Neural cell (in vitro differentiated cells): Measurements from ENCODE around the gene USH1C. TPM values are rescaled to one million over a fixed set of nuclear protein-coding genes. Genes with fewer than 3 reads are reported as not detected.

Experiments used
- H2AFZ ChIP-seq: fragments of 200-600, 300-800 bp; sonication (generic), shearing (Covaris generic); 2 replicates; pipeline ENCODE4 v1.6.0; 2014; ENCODE audit warnings: low read depth, mild to moderate bottlenecking, antibody characterized with exemption, low read length, moderate library complexity
- H3F3A ChIP-seq: fragments of 200-600 bp; shearing (Covaris generic); 2 replicates; pipeline ENCODE4 v1.6.1; 2016; ENCODE audit warnings: mild to moderate bottlenecking, moderate library complexity, mixed read lengths, antibody characterized with exemption, low read length; ENCODE audit not compliant: insufficient read depth, poor library complexity, severe bottlenecking
- H3K27ac ChIP-seq: fragments of 200-600, 300-800 bp; sonication (generic), shearing (Covaris generic); 2 replicates; pipeline ENCODE4 v1.5.1; 2014; ENCODE audit warnings: mild to moderate bottlenecking, low read length, moderate library complexity
- H3K27me3 ChIP-seq: fragments of 300-800, 200-600 bp; sonication (generic), shearing (Covaris generic); 2 replicates; pipeline ENCODE4 v1.6.0; 2014; ENCODE audit warnings: mild to moderate bottlenecking, low read depth, low read length, moderate library complexity; ENCODE audit not compliant: insufficient read depth
- H3K36me3 ChIP-seq: fragments of 300-800, 200-600 bp; sonication (generic), shearing (Covaris generic); 2 replicates; pipeline ENCODE4 v1.5.1; 2014; ENCODE audit warnings: mild to moderate bottlenecking, antibody characterized with exemption, low read length, moderate library complexity; ENCODE audit not compliant: insufficient read depth
- H3K4me2 ChIP-seq: fragments of 300-800, 200-600 bp; sonication (generic), shearing (Covaris generic); 2 replicates; pipeline ENCODE4 v1.6.0; 2014; ENCODE audit warnings: mild to moderate bottlenecking, low read length
- H3K4me3 ChIP-seq: fragments of 300-800, 200-600 bp; sonication (generic), shearing (Covaris generic); 2 replicates; pipeline ENCODE4 v1.5.1; 2014; ENCODE audit warnings: mild to moderate bottlenecking, low read length, moderate library complexity
- H3K79me2 ChIP-seq: fragments of 200-600 bp; shearing (Covaris generic); replicated peaks from 2 replicates; pipeline ENCODE4 v1.6.0; 2014; ENCODE audit warnings: mild to moderate bottlenecking, low read length, moderate library complexity; ENCODE audit not compliant: insufficient read depth
- H3K9ac ChIP-seq: fragments of 300-800, 200-600 bp; sonication (generic), shearing (Covaris generic); 2 replicates; pipeline ENCODE4 v1.6.1; 2016; ENCODE audit warnings: mild to moderate bottlenecking, low read length, mixed read lengths
- H3K9me2 ChIP-seq: fragments of 200-600 bp; shearing (Covaris generic); 2 replicates; pipeline ENCODE4 v1.6.1; 2016; ENCODE audit warnings: mild to moderate bottlenecking, low read length, mixed read lengths; ENCODE audit not compliant: insufficient read depth
- H3K9me3 ChIP-seq: fragments of 200-600, 300-800 bp; sonication (generic), shearing (Covaris generic); 2 replicates; pipeline ENCODE4 v1.6.1; 2016; ENCODE audit warnings: mild to moderate bottlenecking, mixed run types, low read length, moderate library complexity, mixed read lengths
- H4K20me1 ChIP-seq: fragments of 200-600 bp; shearing (Covaris generic); 2 replicates; pipeline ENCODE4 v1.6.1; 2016; ENCODE audit warnings: mild to moderate bottlenecking, mixed run types; ENCODE audit not compliant: insufficient read depth
- CTCF ChIP-seq: fragments of 450-650 bp; IDR thresholded peaks from 2 replicates; pipeline ENCODE4 v1.5.1; 2014; ENCODE audit warnings: antibody characterized with exemption, mild to moderate bottlenecking, moderate library complexity; ENCODE audit not compliant: poor library complexity, severe bottlenecking
- EP300 ChIP-seq: fragments of 450-650 bp; conservative IDR thresholded peaks from 2 replicates; pipeline ENCODE4 v1.6.1; 2014; ENCODE audit warnings: antibody characterized with exemption, mild to moderate bottlenecking, moderate library complexity; ENCODE audit not compliant: poor library complexity, severe bottlenecking
- EZH2 ChIP-seq: fragments of 200-600, 300-800 bp; shearing (Covaris generic), sonication (generic); IDR thresholded peaks from 2 replicates; pipeline ENCODE4 v1.6.1; 2014; ENCODE audit warnings: antibody characterized with exemption, low read length, borderline replicate concordance, mild to moderate bottlenecking; ENCODE audit not compliant: insufficient read depth, poor library complexity, severe bottlenecking
- MXI1 ChIP-seq: fragments of 450-650 bp; conservative IDR thresholded peaks from 2 replicates; pipeline ENCODE4 v1.6.1; 2014; ENCODE audit warnings: antibody characterized with exemption, mild to moderate bottlenecking; ENCODE audit not compliant: poor library complexity, severe bottlenecking
- POLR2AphosphoS5 ChIP-seq: IDR thresholded peaks from 2 replicates; pipeline ENCODE4 v1.6.1; 2012
- RAD21 ChIP-seq: fragments of 450-650 bp; conservative IDR thresholded peaks from 2 replicates; pipeline ENCODE4 v1.6.1; 2014; ENCODE audit warnings: antibody characterized with exemption, mild to moderate bottlenecking, moderate library complexity
- REST ChIP-seq: IDR thresholded peaks from 2 replicates; pipeline ENCODE4 v1.6.1; 2012; ENCODE audit warnings: borderline replicate concordance
- SMC3 ChIP-seq: fragments of 450-650 bp; conservative IDR thresholded peaks from 2 replicates; pipeline ENCODE4 v1.6.1; 2014; ENCODE audit warnings: antibody characterized with exemption, mild to moderate bottlenecking, moderate library complexity; ENCODE audit not compliant: poor library complexity
- TAF1 ChIP-seq: IDR thresholded peaks from 2 replicates; pipeline ENCODE4 v1.6.1; 2012; ENCODE audit warnings: low read depth
- polyA plus RNA-seq: library from polyadenylated mRNA; depleted of rRNA; stranded (reverse); fragments of >200 nt; gene quantifications from 2 replicates; pipeline ENCODE4 v1.2.3, GENCODE V29; 2014

USH1C gene
- polyA plus RNA-seq, 1 donor from 2014 or later: 0.67 TPM

- no peaks in the 10 kb centered on the region for H4K20me1 ChIP-seq
- H3K27ac ChIP-seq: no peak overlapping the region
- no peaks in the 10 kb centered on the region for H3K79me2 ChIP-seq
- H3K9ac ChIP-seq: no peak overlapping the region
- no peaks in the 10 kb centered on the region for H3K9me2 ChIP-seq
- no peak overlapping the region for H2AFZ ChIP-seq
- no peaks in the 10 kb centered on the region for H3K36me3 ChIP-seq
- no peaks in the 10 kb centered on the region for H3K9me3 ChIP-seq
- H3K4me3 ChIP-seq: no peak overlapping the region
- H3K4me2 ChIP-seq: no peak overlapping the region
- H3F3A ChIP-seq: no peaks in the 10 kb centered on the region
- no peak for TF ChIP-seq MXI1
- no peak for TF ChIP-seq TAF1
- no peaks in the 10 kb centered on the region for H3K27me3 ChIP-seq
Measured at GRCh38 chr11:17568944-17569343, 24.7 kb upstream of the USH1C start.

- no peak overlapping the region for H3K27ac ChIP-seq
- H3K9me3 ChIP-seq: no peaks in the 10 kb centered on the region
- no peaks in the 10 kb centered on the region for H3K79me2 ChIP-seq
- H3F3A ChIP-seq: no peaks in the 10 kb centered on the region
- no peaks in the 10 kb centered on the region for H3K36me3 ChIP-seq
- H3K9ac ChIP-seq: no peak overlapping the region
- H2AFZ ChIP-seq: no peak overlapping the region
- no peaks in the 10 kb centered on the region for H4K20me1 ChIP-seq
- H3K4me3 ChIP-seq: no peak overlapping the region
- H3K4me2 ChIP-seq: no peak overlapping the region
- no peak for TF ChIP-seq CTCF
- no peak for TF ChIP-seq SMC3
- TF ChIP-seq EZH2: no peak
- TF ChIP-seq REST: no peak
- TF ChIP-seq EP300: no peak
- no peak for TF ChIP-seq MXI1
- TF ChIP-seq TAF1: no peak
- TF ChIP-seq POLR2AphosphoS5: no peak
- no peak for TF ChIP-seq RAD21
- H3K27me3 ChIP-seq: no peaks in the 10 kb centered on the region
- H3K9me2 ChIP-seq: no peaks in the 10 kb centered on the region
Measured at GRCh38 chr11:17564687-17565042, 20.4 kb upstream of the USH1C start.
